ENCODE data around the gene PLEKHG2.

The PLEKHG2 gene

DNA sequence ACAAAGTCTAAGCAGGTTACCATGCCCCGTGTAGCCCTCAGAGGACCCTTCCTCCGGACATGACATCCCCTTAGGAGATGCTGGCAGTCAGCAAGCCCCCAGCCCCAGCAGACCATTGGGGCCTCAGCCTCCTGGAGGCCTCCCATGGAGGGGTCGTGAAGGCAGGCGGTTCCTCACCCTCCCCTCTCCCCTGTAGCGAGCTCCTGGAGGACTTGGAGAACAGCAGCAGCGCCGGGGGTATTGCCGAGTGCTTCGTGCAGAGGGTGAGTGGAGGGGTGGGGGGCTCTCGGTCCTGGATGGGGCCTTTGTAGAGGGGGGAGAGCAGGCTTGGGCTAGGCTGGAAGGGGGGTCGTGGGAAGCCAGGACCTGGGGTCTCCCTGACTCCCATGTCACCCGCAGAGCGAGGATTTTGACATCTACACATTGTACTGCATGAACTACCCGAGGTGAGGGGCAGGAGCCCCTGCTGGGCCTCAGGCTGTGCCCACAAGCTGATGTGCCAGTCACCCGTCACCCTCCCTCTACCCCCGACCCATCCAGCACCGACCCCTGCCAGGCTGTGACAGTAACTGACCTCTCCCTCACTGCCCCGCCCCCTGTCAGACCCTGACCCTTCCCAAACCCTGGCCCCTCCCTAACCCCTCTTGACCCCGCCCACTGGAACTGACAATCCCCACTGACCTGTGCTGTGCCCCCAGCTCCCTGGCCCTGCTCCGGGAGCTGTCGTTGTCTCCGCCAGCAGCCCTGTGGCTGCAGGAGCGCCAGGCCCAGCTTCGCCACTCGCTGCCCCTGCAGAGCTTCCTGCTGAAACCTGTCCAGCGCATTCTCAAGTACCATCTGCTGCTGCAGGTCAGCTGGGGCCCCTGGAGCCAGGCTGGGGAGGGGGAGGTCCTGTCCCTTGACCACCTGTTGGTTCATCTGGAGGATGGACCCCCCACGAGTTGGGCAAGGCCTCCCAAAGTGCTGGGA, 4.0 kb downstream of the PLEKHG2 start:
- no peak overlapping the region for H3K9ac ChIP-seq (ENCODE audit: low read length)
- H3K4me2 ChIP-seq (ENCODE audit: low read length) = no peak overlapping the region
- no peaks in the 10 kb centered on the region for H3K27me3 ChIP-seq (ENCODE audit: low read depth, low read length)
- H3K4me3 ChIP-seq (ENCODE audit: low read length) = no peak overlapping the region
- no peak overlapping the region for H2AFZ ChIP-seq (ENCODE audit: low read depth, low read length)
- peaks cover 18% of the 10 kb centered on the region for H3K79me2 ChIP-seq (ENCODE audit: low read length)
- H3K4me1 ChIP-seq (ENCODE audit: low read length) = peaks cover 12% of the 10 kb centered on the region
- H3K36me3 ChIP-seq (replicated peaks; ENCODE audit: low read depth, low read length) = peaks cover 34% of the 10 kb centered on the region
- H3K27ac ChIP-seq (ENCODE audit: low read length) = no peak overlapping the region
- peaks cover 7% of the 10 kb centered on the region; the same call in 1 of the 2 replicates for H4K20me1 ChIP-seq (ENCODE audit: insufficient read depth, low read length)
- TF ChIP-seq, protein P1, sequence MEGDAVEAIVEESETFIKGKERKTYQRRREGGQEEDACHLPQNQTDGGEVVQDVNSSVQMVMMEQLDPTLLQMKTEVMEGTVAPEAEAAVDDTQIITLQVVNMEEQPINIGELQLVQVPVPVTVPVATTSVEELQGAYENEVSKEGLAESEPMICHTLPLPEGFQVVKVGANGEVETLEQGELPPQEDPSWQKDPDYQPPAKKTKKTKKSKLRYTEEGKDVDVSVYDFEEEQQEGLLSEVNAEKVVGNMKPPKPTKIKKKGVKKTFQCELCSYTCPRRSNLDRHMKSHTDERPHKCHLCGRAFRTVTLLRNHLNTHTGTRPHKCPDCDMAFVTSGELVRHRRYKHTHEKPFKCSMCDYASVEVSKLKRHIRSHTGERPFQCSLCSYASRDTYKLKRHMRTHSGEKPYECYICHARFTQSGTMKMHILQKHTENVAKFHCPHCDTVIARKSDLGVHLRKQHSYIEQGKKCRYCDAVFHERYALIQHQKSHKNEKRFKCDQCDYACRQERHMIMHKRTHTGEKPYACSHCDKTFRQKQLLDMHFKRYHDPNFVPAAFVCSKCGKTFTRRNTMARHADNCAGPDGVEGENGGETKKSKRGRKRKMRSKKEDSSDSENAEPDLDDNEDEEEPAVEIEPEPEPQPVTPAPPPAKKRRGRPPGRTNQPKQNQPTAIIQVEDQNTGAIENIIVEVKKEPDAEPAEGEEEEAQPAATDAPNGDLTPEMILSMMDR (IDR thresholded peaks at IDR 0.05; ENCODE audit: low read depth, low read length) = no peak
- no peak for TF ChIP-seq EZH2phosphoT487 (IDR thresholded peaks at IDR 0.05; ENCODE audit: low read depth)
- H3K9me3 ChIP-seq (ENCODE audit: insufficient read depth, low read length) = no peaks in the 10 kb centered on the region

DNA sequence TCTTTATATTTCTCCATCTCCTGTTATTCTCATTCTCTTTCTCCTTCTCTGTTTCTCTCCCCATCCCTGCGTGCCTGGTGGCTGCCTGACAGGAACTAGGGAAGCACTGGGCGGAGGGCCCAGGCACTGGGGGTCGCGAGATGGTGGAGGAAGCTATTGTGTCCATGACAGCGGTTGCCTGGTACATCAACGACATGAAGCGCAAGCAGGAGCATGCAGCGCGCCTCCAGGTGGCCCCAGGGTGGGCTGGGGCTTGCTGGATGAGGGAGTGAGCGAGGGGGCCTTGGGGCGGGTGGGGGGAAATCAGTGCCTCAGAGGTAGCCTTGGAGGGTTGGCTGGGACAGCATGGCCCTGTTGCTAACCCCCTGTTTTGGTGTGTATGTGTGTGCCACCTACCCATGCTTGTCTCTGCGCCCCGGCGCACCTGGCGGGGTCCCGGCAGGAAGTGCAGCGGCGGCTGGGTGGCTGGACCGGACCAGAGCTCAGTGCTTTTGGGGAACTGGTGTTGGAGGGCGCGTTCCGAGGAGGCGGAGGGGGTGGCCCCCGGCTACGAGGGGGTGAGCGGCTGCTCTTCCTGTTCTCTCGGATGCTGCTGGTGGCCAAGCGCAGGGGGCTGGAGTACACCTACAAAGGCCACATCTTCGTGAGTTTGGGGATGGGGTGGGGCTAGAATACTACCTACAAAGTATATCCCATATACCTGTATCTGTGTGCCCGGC, 5.2 kb downstream of the PLEKHG2 start:
- Histone ChIP-seq H3K4me1 (ENCODE audit: low read length) (peaks cover 9% of the 10 kb centered on the region), H3K4me2 (ENCODE audit: low read length) (no peak overlapping the region), H2AFZ (ENCODE audit: low read depth, low read length) (no peak overlapping the region), H3K27me3 (ENCODE audit: low read depth, low read length) (no peaks in the 10 kb centered on the region), H3K4me3 (ENCODE audit: low read length) (no peak overlapping the region), H4K20me1 (ENCODE audit: insufficient read depth, low read length) (peaks cover 7% of the 10 kb centered on the region; the same call in 1 of the 2 replicates), H3K9ac (ENCODE audit: low read length) (no peak overlapping the region), H3K9me3 (ENCODE audit: insufficient read depth, low read length) (no peaks in the 10 kb centered on the region), H3K36me3 (replicated peaks; ENCODE audit: low read depth, low read length) (peaks cover 39% of the 10 kb centered on the region), H3K27ac (ENCODE audit: low read length) (no peak overlapping the region), H3K79me2 (ENCODE audit: low read length) (peaks cover 18% of the 10 kb centered on the region)
- TF ChIP-seq, protein P1 (IDR thresholded peaks at IDR 0.05; ENCODE audit: low read depth, low read length) = no peak
- no peak for TF ChIP-seq EZH2phosphoT487 (IDR thresholded peaks at IDR 0.05; ENCODE audit: low read depth)

DNA sequence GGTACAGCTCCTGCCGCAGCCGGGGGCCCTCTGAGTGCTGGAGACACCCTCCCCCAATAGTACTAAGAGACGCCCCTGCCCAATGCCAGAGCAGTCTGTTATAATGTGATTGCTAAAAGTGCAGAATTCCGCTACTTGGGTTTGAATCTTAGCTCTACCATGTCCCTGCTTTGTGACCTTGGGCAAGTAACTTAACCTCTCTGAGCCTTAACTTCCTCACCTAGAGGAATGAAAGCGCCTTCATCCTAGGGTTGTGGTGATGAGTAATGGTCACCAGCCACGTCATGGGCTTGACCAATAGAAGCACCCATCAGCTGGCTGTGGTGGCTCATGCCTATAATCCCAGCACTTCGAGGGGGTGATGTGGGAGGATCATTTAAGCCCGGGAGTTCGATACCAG, 6.5 kb downstream of the PLEKHG2 start:
- Histone ChIP-seq H3K4me2 (ENCODE audit: low read length) (no peak overlapping the region), H2AFZ (ENCODE audit: low read depth, low read length) (no peak overlapping the region), H3K4me3 (ENCODE audit: low read length) (no peak overlapping the region), H4K20me1 (ENCODE audit: insufficient read depth, low read length) (peaks cover 7% of the 10 kb centered on the region; the same call in 1 of the 2 replicates), H3K4me1 (ENCODE audit: low read length) (peaks cover 5% of the 10 kb centered on the region), H3K9me3 (ENCODE audit: insufficient read depth, low read length) (no peaks in the 10 kb centered on the region), H3K27ac (ENCODE audit: low read length) (no peak overlapping the region), H3K36me3 (replicated peaks; ENCODE audit: low read depth, low read length) (peaks cover 49% of the 10 kb centered on the region), H3K27me3 (ENCODE audit: low read depth, low read length) (no peaks in the 10 kb centered on the region), H3K79me2 (ENCODE audit: low read length) (peaks cover 7% of the 10 kb centered on the region), H3K9ac (ENCODE audit: low read length) (no peak overlapping the region)
- TF ChIP-seq EZH2phosphoT487 (IDR thresholded peaks at IDR 0.05; ENCODE audit: low read depth) = no peak
- TF ChIP-seq, protein P1 (IDR thresholded peaks at IDR 0.05; ENCODE audit: low read depth, low read length) = no peak

DNA sequence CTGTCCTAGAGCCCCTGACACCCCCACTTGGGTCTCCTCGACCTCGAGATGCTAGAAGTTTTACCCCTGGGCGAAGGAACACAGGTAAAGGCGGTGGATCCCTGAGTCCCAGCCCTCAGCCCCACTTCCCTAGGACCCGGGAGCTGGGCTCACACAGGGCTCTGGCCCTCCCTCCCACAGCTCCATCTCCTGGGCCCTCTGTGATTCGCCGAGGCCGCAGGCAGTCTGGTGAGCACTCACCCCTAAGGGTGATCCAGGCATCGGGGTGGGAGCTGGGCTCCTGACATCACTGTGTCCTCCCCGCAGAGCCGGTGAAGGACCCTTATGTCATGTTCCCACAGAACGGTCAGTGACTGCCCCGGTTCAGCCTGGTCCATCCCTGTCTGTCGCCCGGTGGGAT, 8.3 kb downstream of the PLEKHG2 start:
- H3K4me1 ChIP-seq (ENCODE audit: low read length) = no peaks in the 10 kb centered on the region
- no peaks in the 10 kb centered on the region for H4K20me1 ChIP-seq (ENCODE audit: insufficient read depth, low read length)
- no peak overlapping the region for H3K9ac ChIP-seq (ENCODE audit: low read length)
- H3K36me3 ChIP-seq (replicated peaks; ENCODE audit: low read depth, low read length) = peaks cover 44% of the 10 kb centered on the region
- H3K4me2 ChIP-seq (ENCODE audit: low read length) = no peak overlapping the region
- no peak overlapping the region for H3K4me3 ChIP-seq (ENCODE audit: low read length)
- no peaks in the 10 kb centered on the region for H3K9me3 ChIP-seq (ENCODE audit: insufficient read depth, low read length)
- TF ChIP-seq, protein P1 (IDR thresholded peaks at IDR 0.05; ENCODE audit: low read depth, low read length) = no peak
- no peak for TF ChIP-seq EZH2phosphoT487 (IDR thresholded peaks at IDR 0.05; ENCODE audit: low read depth)
- no peak overlapping the region for H3K27ac ChIP-seq (ENCODE audit: low read length)
- H3K27me3 ChIP-seq (ENCODE audit: low read depth, low read length) = no peaks in the 10 kb centered on the region
- no peaks in the 10 kb centered on the region for H3K79me2 ChIP-seq (ENCODE audit: low read length)
- no peak overlapping the region for H2AFZ ChIP-seq (ENCODE audit: low read depth, low read length)

All from OCI-LY3 (cell line).